H1 (cell line): ENCODE data around the gene KCNIP2. TPM values are rescaled to one million over a fixed set of nuclear protein-coding genes. Genes with fewer than 3 reads are reported as not detected.

Experiments used
- CTCF ChIA-PET: fragments of 300-600 bp; sonication (Branson Sonifier 250); formaldehyde crosslinking; loops from one replicate; lab custom pipeline; 2021; ENCODE audit not compliant: partially characterized antibody; lab: Charles Lee
- POLR2A ChIA-PET: fragments of 300-600 bp; sonication (Branson Sonifier 250); formaldehyde crosslinking; loops from one replicate; lab custom pipeline; 2021; ENCODE audit warnings: inconsistent platforms; ENCODE audit not compliant: partially characterized antibody; lab: Charles Lee
- DNase-seq, 2 experiments: peaks; one replicate each; pipeline versions ENCODE4 v3.0.0 to v3.0.0-alpha.2; 2010 to 2022; ENCODE audit warnings: low spot score in 2 of 2, low read depth in 1 of 2, mixed read lengths in 1 of 2
- FAIRE-seq: peaks from 2 replicates; lab custom pipeline; 2011; peaks lifted over from hg19 to GRCh38; lab: Jason Lieb, UNC
- H2AFZ ChIP-seq: 2 replicates; pipeline ENCODE4 v1.8.1; 2012; ENCODE audit warnings: low read length, inconsistent platforms
- H2AK5ac ChIP-seq: 2 replicates; pipeline ENCODE4 v1.6.1; 2013; ENCODE audit warnings: low read depth, low read length
- H2BK120ac ChIP-seq: replicated peaks from 2 replicates; pipeline ENCODE3; 2013; ENCODE audit warnings: low read depth, low read length, inconsistent platforms
- H2BK12ac ChIP-seq: 2 replicates; pipeline ENCODE4 v1.6.1; 2013; ENCODE audit warnings: low read depth, low read length
- H2BK15ac ChIP-seq: 2 replicates; pipeline ENCODE4 v1.6.1; 2013; ENCODE audit warnings: low read length
- H2BK20ac ChIP-seq: 2 replicates; pipeline ENCODE4 v1.6.1; 2013; ENCODE audit warnings: low read length
- H2BK5ac ChIP-seq: 2 replicates; pipeline ENCODE4 v1.6.1; 2013; ENCODE audit warnings: low read depth, low read length
- H3K14ac ChIP-seq: 2 replicates; pipeline ENCODE4 v1.6.1; 2013; ENCODE audit warnings: inconsistent platforms; ENCODE audit not compliant: insufficient read length
- H3K18ac ChIP-seq: 2 replicates; pipeline ENCODE4 v1.6.1; 2013; ENCODE audit warnings: low read length; ENCODE audit errors: extremely low read depth
- H3K23ac ChIP-seq: 2 replicates; pipeline ENCODE4 v1.6.1; 2013; ENCODE audit warnings: inconsistent platforms; ENCODE audit not compliant: insufficient read length
- H3K23me2 ChIP-seq: 2 replicates; pipeline ENCODE4 v1.6.1; 2013; ENCODE audit warnings: low read depth, low read length
- H3K27ac ChIP-seq: 2 replicates; pipeline ENCODE4 v1.6.1; 2011; ENCODE audit warnings: low read depth, low read length, inconsistent platforms
- H3K27me3 ChIP-seq, 4 experiments: replicated peaks in 1 of 4; 1 replicate in 1 of 4; 2 replicates in 3 of 4; pipeline versions ENCODE4 v1.6.1 to v1.8.1; 2011 to 2013; ENCODE audit warnings: low read length in 3 of 4, mild to moderate bottlenecking in 3 of 4, inconsistent platforms in 2 of 4, mixed read lengths in 2 of 4, moderate library complexity in 1 of 4; ENCODE audit not compliant: control insufficient read depth in 3 of 4, insufficient read depth in 3 of 4; ENCODE audit errors: extremely low read depth in 1 of 4
- H3K36me3 ChIP-seq, 4 experiments: 2 replicates each; pipeline versions ENCODE4 v1.6.1 to v1.8.1; 2011 to 2013; ENCODE audit warnings: mild to moderate bottlenecking in 4 of 4, low read length in 3 of 4, moderate library complexity in 2 of 4, control low read depth in 1 of 4, inconsistent platforms in 1 of 4; ENCODE audit not compliant: insufficient read depth in 4 of 4, control insufficient read depth in 2 of 4
- H3K4ac ChIP-seq: replicated peaks from 2 replicates; pipeline ENCODE3; 2013; ENCODE audit warnings: low read length, low read depth, mixed read lengths, inconsistent platforms; ENCODE audit not compliant: insufficient read length
- H3K4me1 ChIP-seq, 4 experiments: replicated peaks in 1 of 4; 1 replicate in 1 of 4; 2 replicates in 3 of 4; pipeline versions ENCODE4 v1.6.1 to v1.8.1; 2011 to 2013; ENCODE audit warnings: low read length in 3 of 4, inconsistent platforms in 2 of 4, mixed read lengths in 1 of 4; ENCODE audit not compliant: insufficient read depth in 4 of 4, control insufficient read depth in 3 of 4
- H3K4me2 ChIP-seq, 2 experiments: 2 replicates each; pipeline versions ENCODE4 v1.6.1 to v1.8.1; 2011 to 2013; ENCODE audit warnings: low read depth in 2 of 2, low read length in 2 of 2, control low read depth in 1 of 2, inconsistent platforms in 1 of 2, mild to moderate bottlenecking in 1 of 2; ENCODE audit not compliant: insufficient read depth in 1 of 2
- H3K4me3 ChIP-seq, 4 experiments: fragments of 200-600, 300-600 bp in 1 of 4; sonication (generic), shearing (Covaris generic), sonication (Bioruptor Twin) in 1 of 4; 2 replicates each; pipeline versions ENCODE4 v1.5.1 to v1.8.1; 2011 to 2016; ENCODE audit warnings: low read length in 4 of 4, low read depth in 3 of 4, control low read depth in 2 of 4, inconsistent platforms in 2 of 4, mild to moderate bottlenecking in 2 of 4, mixed read lengths in 1 of 4, moderate library complexity in 1 of 4; ENCODE audit not compliant: insufficient read depth in 2 of 4; ENCODE audit errors: extremely low read depth in 1 of 4
- H3K56ac ChIP-seq: replicated peaks from 2 replicates; pipeline ENCODE3; 2013; ENCODE audit warnings: low read depth, mild to moderate bottlenecking, mixed read lengths, low read length, inconsistent platforms; ENCODE audit not compliant: insufficient read length
- H3K79me1 ChIP-seq: 2 replicates; pipeline ENCODE4 v1.6.1; 2013; ENCODE audit warnings: low read depth, low read length, control low read depth
- H3K79me2 ChIP-seq, 2 experiments: 2 replicates each; pipeline versions ENCODE4 v1.6.1 to v1.8.1; 2012 to 2013; ENCODE audit warnings: low read length in 2 of 2, mild to moderate bottlenecking in 2 of 2, inconsistent platforms in 1 of 2; ENCODE audit not compliant: insufficient read depth in 2 of 2, control insufficient read depth in 1 of 2
- H3K9ac ChIP-seq, 4 experiments: replicated peaks in 1 of 4; 1 replicate in 1 of 4; 2 replicates in 3 of 4; pipeline versions ENCODE4 v1.6.1 to v1.8.1; 2011 to 2013; ENCODE audit warnings: low read depth in 3 of 4, low read length in 3 of 4, control low read depth in 2 of 4, mild to moderate bottlenecking in 2 of 4, moderate library complexity in 2 of 4, inconsistent platforms in 1 of 4; ENCODE audit errors: extremely low read depth in 1 of 4
- H3K9me3 ChIP-seq, 2 experiments: 2 replicates each; pipeline versions ENCODE4 v1.6.1 to v1.8.1; 2012 to 2013; ENCODE audit warnings: mild to moderate bottlenecking in 2 of 2, moderate library complexity in 2 of 2, control low read depth in 1 of 2, inconsistent platforms in 1 of 2, low read depth in 1 of 2, low read length in 1 of 2, mixed read lengths in 1 of 2; ENCODE audit not compliant: insufficient read depth in 2 of 2
- H4K20me1 ChIP-seq, 2 experiments: replicated peaks in 1 of 2; 2 replicates each; pipeline versions ENCODE3 to v1.8.1; 2011 to 2013; ENCODE audit warnings: inconsistent platforms in 2 of 2, low read length in 2 of 2, mild to moderate bottlenecking in 1 of 2; ENCODE audit not compliant: insufficient read depth in 2 of 2, control insufficient read depth in 1 of 2
- H4K5ac ChIP-seq: 2 replicates; pipeline ENCODE4 v1.6.1; 2013; ENCODE audit warnings: low read length, low read depth, mixed read lengths, inconsistent platforms; ENCODE audit not compliant: insufficient read length
- H4K8ac ChIP-seq: 2 replicates; pipeline ENCODE4 v1.8.0; 2013; ENCODE audit warnings: mild to moderate bottlenecking, moderate library complexity, low read length, inconsistent platforms; ENCODE audit not compliant: insufficient read depth; ENCODE audit errors: extremely low read depth
- H4K91ac ChIP-seq: replicated peaks from 2 replicates; pipeline ENCODE3; 2013; ENCODE audit warnings: low read length, mixed read lengths, inconsistent platforms; ENCODE audit not compliant: insufficient read length
- CEBPB ChIP-seq: IDR thresholded peaks from 2 replicates; pipeline ENCODE4 v1.6.1; 2012; ENCODE audit warnings: low read depth, low read length
- KDM1A ChIP-seq: fragments of 200-600, 300-600 bp; sonication (generic); IDR thresholded peaks from 2 replicates; pipeline ENCODE4 v1.7.1; 2016; ENCODE audit warnings: mild to moderate bottlenecking, low read length, borderline replicate concordance
- KDM4A ChIP-seq: IDR thresholded peaks from one replicate; pipeline ENCODE4 v1.7.1; 2012; ENCODE audit warnings: low read depth, mild to moderate bottlenecking, moderate library complexity, low read length, inconsistent platforms; ENCODE audit not compliant: severe bottlenecking
- PHF8 ChIP-seq: fragments of 200-600 bp; sonication (generic); conservative IDR thresholded peaks from 2 replicates; pipeline ENCODE4 v1.7.1; 2012; ENCODE audit warnings: low read depth, mild to moderate bottlenecking, inconsistent platforms, low read length, moderate library complexity
- RAD21 ChIP-seq, 2 experiments: IDR thresholded peaks in 1 of 2; conservative IDR thresholded peaks in 1 of 2; 2 replicates each; pipeline ENCODE4 v1.6.1; 2011; ENCODE audit warnings: low read depth in 2 of 2, low read length in 2 of 2, improper control_type of control experiment in 1 of 2, inconsistent platforms in 1 of 2, mild to moderate bottlenecking in 1 of 2, moderate library complexity in 1 of 2
- SIN3A ChIP-seq, 2 experiments: IDR thresholded peaks in 1 of 2; conservative IDR thresholded peaks in 1 of 2; 2 replicates each; pipeline ENCODE4 v1.6.1; 2011 to 2012; ENCODE audit warnings: low read length in 2 of 2, improper control_type of control experiment in 1 of 2, low read depth in 1 of 2, mild to moderate bottlenecking in 1 of 2
- SP1 ChIP-seq: IDR thresholded peaks from 2 replicates; pipeline ENCODE4 v1.6.1; 2011; ENCODE audit warnings: low read depth, low read length
- SUZ12 ChIP-seq: fragments of 200-600 bp; sonication (generic); IDR thresholded peaks from 2 replicates; pipeline ENCODE4 v1.6.1; 2012; ENCODE audit warnings: mild to moderate bottlenecking, inconsistent platforms, low read length, moderate library complexity, mixed read lengths
- TBP ChIP-seq: IDR thresholded peaks from 2 replicates; pipeline ENCODE4 v1.6.1; 2011; ENCODE audit warnings: low read depth, low read length, improper control_type of control experiment
- YY1 ChIP-seq: IDR thresholded peaks from 2 replicates; pipeline ENCODE4 v1.6.1; 2011; ENCODE audit warnings: low read depth, mild to moderate bottlenecking, low read length
- ZNF274 ChIP-seq: IDR thresholded peaks from 2 replicates; pipeline ENCODE4 v1.7.0; 2012; ENCODE audit warnings: low read length, borderline replicate concordance; ENCODE audit errors: extremely low read depth
- WGBS, 2 experiments: shearing (Covaris generic) in 1 of 2; methylation state at CpG; one replicate each; pipeline versions ENCODE4 v1.1.6 to v1.1.7; 2013 to 2015; ENCODE audit warnings: low lambda C conversion rate in 2 of 2, mixed read lengths in 2 of 2, inconsistent platforms in 1 of 2, low coverage in 1 of 2, missing lambda C conversion rate in 1 of 2; ENCODE audit not compliant: insufficient replicate concordance in 2 of 2, insufficient coverage in 1 of 2, insufficient read length in 1 of 2; ENCODE audit errors: extremely low coverage in 1 of 2, missing lambda C conversion rate in 1 of 2; 5-methylcytosine and 5-hydroxymethylcytosine counted together
- polyA plus RNA-seq, 7 experiments: library from polyadenylated mRNA; depleted of rRNA in 3 of 7; stranded (reverse) in 5 of 7; unstranded in 2 of 7; fragments of >200 nt in 5 of 7; fragments of 200-250 nt in 2 of 7; gene quantifications; 1 replicate in 5 of 7; 2 replicates in 1 of 7; 4 replicates in 1 of 7; pipeline versions ENCODE4 v1.2.1 to v1.2.3, GENCODE V29; 2011 to 2013; ENCODE audit warnings: missing spikeins in 2 of 7, mixed read lengths in 2 of 7
- total RNA-seq: library from RNA; stranded (reverse); fragmentation: NEBNext Ultra II Directional; extraction: Animal tissue kit (Norgen Biotek cat#: 25700); gene quantifications from 2 replicates; pipeline ENCODE4 v1.2.1, GENCODE V29; 2021

KCNIP2 gene
- total and polyA plus RNA-seq, 2 of the 8 experiments (the other 6 are each of a cell fraction or from before 2014, with no cell fraction given): 2.7 to 6.0 TPM

DNA sequence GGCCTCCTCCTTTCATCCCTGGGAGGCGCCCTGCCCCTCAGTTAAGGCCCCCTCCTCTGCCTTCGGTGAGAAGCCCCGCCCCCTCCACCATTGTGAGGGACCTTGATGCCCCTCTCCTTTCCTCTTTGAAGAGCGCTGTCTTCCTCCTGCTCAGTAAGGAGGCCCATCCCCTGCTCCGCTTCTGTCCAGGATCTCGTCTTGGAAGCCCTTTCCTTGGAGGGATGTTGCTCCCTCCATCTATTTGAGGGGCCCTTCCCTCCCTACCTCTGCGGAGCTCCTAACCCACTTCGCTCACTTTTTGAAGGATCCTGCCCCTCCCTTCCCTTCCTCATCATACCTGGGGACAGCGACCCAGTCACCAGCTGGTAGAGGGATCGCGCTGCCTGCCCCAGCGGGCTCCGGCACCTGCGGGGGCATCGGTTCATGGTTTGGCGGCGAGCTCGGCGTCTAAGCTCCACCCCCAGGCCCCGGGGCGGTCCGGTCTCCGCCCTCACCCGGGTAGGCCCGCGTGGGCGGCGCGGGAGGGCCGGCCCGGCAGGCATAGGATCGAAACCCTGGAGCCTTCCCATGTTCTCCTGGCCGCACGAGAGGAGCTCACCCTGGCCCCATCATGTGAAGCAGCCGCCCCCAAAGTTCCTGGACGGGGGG is 4.1 kb downstream of the KCNIP2 start:
- no peaks in the 10 kb centered on the region; the same call in 1 of the 2 replicates for H3K79me1 ChIP-seq
- H4K5ac ChIP-seq: no peak overlapping the region
- no peaks in the 10 kb centered on the region for H3K9me3 ChIP-seq
- H3K27me3 ChIP-seq: peaks cover 3 to 18% (median 18%) of the 10 kb centered on the region in 4 experiments
- peak overlapping the region; percentile 90 to 95 for H3K4me2 ChIP-seq
- H3K4me1 ChIP-seq: peaks cover 3 to 23% (median 14%) of the 10 kb centered on the region in 4 experiments
- H4K8ac ChIP-seq: peak overlapping the region; percentile 62; the same call in 1 of the 2 replicates
- H3K4me3 ChIP-seq: peak overlapping the region; percentile 70 to 81 (median 76)
- no peak overlapping the region for H2AK5ac ChIP-seq
- H3K18ac ChIP-seq: peak overlapping the region; percentile 91
- no peak overlapping the region for H3K4ac ChIP-seq
- H3K14ac ChIP-seq: no peak overlapping the region
- H2AFZ ChIP-seq: 0 out of 2 replicates have a peak overlapping the region, but pooled peaks have one; percentile 27
- H2BK120ac ChIP-seq: no peak overlapping the region
- peak overlapping the region in 2 of 4 experiments; percentile 5 to 7; a peak in 3 of 7 replicates for H3K9ac ChIP-seq
- H4K20me1 ChIP-seq: peaks cover 14 to 24% of the 10 kb centered on the region in 2 experiments
- H3K79me2 ChIP-seq: no peaks in the 10 kb centered on the region
- WGBS, 2 experiments: 2% methylated on average over 21 of the region's 36 CpGs; no CpG with 5 or more reads in 1 of the 2 experiments
- H3K23ac ChIP-seq: no peak overlapping the region
- peaks cover 18% of the 10 kb centered on the region for H3K23me2 ChIP-seq
- H2BK12ac ChIP-seq: no peak overlapping the region
- no peak overlapping the region for H2BK15ac ChIP-seq
- H3K27ac ChIP-seq: no peak overlapping the region
- H2BK5ac ChIP-seq: peak overlapping the region; percentile 27; the same call in 1 of the 2 replicates
- H3K56ac ChIP-seq: no peak overlapping the region
- POLR2A ChIA-PET: interaction anchor here (1.0 to 3.2 kb wide), 5 partner anchors 9 to 218 kb away, joined by 4 to 16 read pairs (median 5); partner anchors contain the start of gene OGA
- FAIRE-seq (no peak), DNase-seq (peak in 1 of 2 experiments; percentile 85)
- no peak overlapping the region for H4K91ac ChIP-seq
- H2BK20ac ChIP-seq: no peak overlapping the region
- H3K36me3 ChIP-seq: no peaks in the 10 kb centered on the region
- CTCF ChIA-PET: interaction anchor here (0.5 to 7.1 kb wide), 17 partner anchors 9 to 259 kb away, joined by 3 to 154 read pairs (median 8); partner anchors contain the start of genes HPS6 and OGA
- TF ChIP-seq PHF8 (peak; percentile 48), KDM4A (peak; percentile 58), YY1 (no peak), KDM1A (peak; percentile 15; the same call in 1 of the 2 replicates), SP1 (no peak), TBP (no peak), ZNF274 (no peak), SUZ12 (no peak), SIN3A (conservative IDR thresholded peaks at IDR 0.05 in 1 of 2, IDR thresholded peaks at IDR 0.05 in 1 of 2; ENCODE audit: low read depth in 1 of 2, low read length in 2 of 2) (peak in 1 of 2 experiments; percentile 26; a peak in 1 of 4 replicates), RAD21 (IDR thresholded peaks at IDR 0.05 in 1 of 2, conservative IDR thresholded peaks at IDR 0.05 in 1 of 2; ENCODE audit: low read depth in 2 of 2, low read length in 2 of 2) (no peak), CEBPB (no peak)
